ENCODE results near the gene MAP1LC3B2. TPM values are rescaled to one million over a fixed set of nuclear protein-coding genes. Genes with fewer than 3 reads are reported as not detected.

The MAP1LC3B2 gene
- total and polyA plus RNA-seq, 12 donors, result 0.59 to 4.6 (median 2.2) TPM

GRCh38 chr12:116577154-116577561 is 18.0 kb downstream of the MAP1LC3B2 start:
- peaks cover 0 to 4% (median 0%) of the 10 kb centered on the region in 9 donors for H3K4me1 ChIP-seq
- peaks cover 0 to 4% (median 0%) of the 10 kb centered on the region in 7 donors for H3K27me3 ChIP-seq
- H3K4me3 ChIP-seq, result no peak overlapping the region
- no peak for TF ChIP-seq CTCF (IDR thresholded peaks at IDR 0.05)
- H3K36me3 ChIP-seq, result no peaks in the 10 kb centered on the region
- 93 to 96% methylated on average over 4 of the region's 4 CpGs for WGBS, 2 donors
- intact Hi-C loops (cut with DNase I), result no loop called here
- no peak overlapping the region for H3K27ac ChIP-seq
- no peak for DNase-seq
- H3K9me3 ChIP-seq, result no peaks in the 10 kb centered on the region
- ATAC-seq, result no peak

- DNase-seq, result no peak
- no peak for TF ChIP-seq CTCF (IDR thresholded peaks at IDR 0.05)
- 86 to 89% methylated on average over 1 of the region's 1 CpG for WGBS, 2 donors
- Histone ChIP-seq H3K36me3 (no peaks in the 10 kb centered on the region), H3K9me3 (no peaks in the 10 kb centered on the region), H3K4me3 (no peak overlapping the region), H3K27me3 (peaks cover 0 to 4% (median 0%) of the 10 kb centered on the region in 7 donors), H3K27ac (no peak overlapping the region), H3K4me1 (peaks cover 0 to 13% (median 4%) of the 10 kb centered on the region in 9 donors)
- intact Hi-C loops (cut with DNase I), result no loop called here
- no peak for ATAC-seq
These were observed 18.9 kb downstream of the MAP1LC3B2 start for GRCh38 chr12:116578051-116578450.

- ATAC-seq, result peak; percentile 84 to 96 (median 92)
These were observed 23.4 kb downstream of the MAP1LC3B2 start for GRCh38 chr12:116582610-116583009.

GRCh38 chr12:116583129-116583694 is 24.0 kb downstream of the MAP1LC3B2 start:
- no peaks in the 10 kb centered on the region for H3K36me3 ChIP-seq
- no peak overlapping the region for H3K4me3 ChIP-seq
- peaks cover 0 to 17% (median 4%) of the 10 kb centered on the region in 9 donors for H3K4me1 ChIP-seq
- TF ChIP-seq CTCF (IDR thresholded peaks at IDR 0.05), result no peak
- ATAC-seq, result peak in 1 of 8 donors; percentile 65
- H3K9me3 ChIP-seq, result peaks cover 0 to 14% (median 5%) of the 10 kb centered on the region in 11 donors
- intact Hi-C loops (cut with DNase I), result no loop called here
- no peak for DNase-seq
- H3K27ac ChIP-seq, result no peak overlapping the region
- peaks cover 0 to 3% (median 0%) of the 10 kb centered on the region in 7 donors for H3K27me3 ChIP-seq
- 71 to 73% methylated on average over 6 of the region's 6 CpGs for WGBS, 2 donors

More at GRCh38 chr12:116582610-116583009, 23.4 kb downstream of the MAP1LC3B2 start:
- H3K27me3 ChIP-seq, result peaks cover 0 to 4% (median 0%) of the 10 kb centered on the region in 7 donors
- intact Hi-C loops (cut with DNase I), result no loop called here
- WGBS, 2 donors, result 36 to 55% methylated on average over 11 of the region's 11 CpGs
- TF ChIP-seq CTCF (IDR thresholded peaks at IDR 0.05), result no peak
- H3K4me1 ChIP-seq, result peaks cover 0 to 17% (median 4%) of the 10 kb centered on the region in 9 donors
- no peak overlapping the region for H3K4me3 ChIP-seq
- DNase-seq, result peak; percentile 56 to 72
- H3K9me3 ChIP-seq, result peaks cover 0 to 14% (median 5%) of the 10 kb centered on the region in 11 donors
- H3K36me3 ChIP-seq, result no peaks in the 10 kb centered on the region
- H3K27ac ChIP-seq, result no peak overlapping the region
